Tibial nerve (tissue), 4 donors: Measurements from ENCODE around the gene STAT5B. TPM values are rescaled to one million over a fixed set of nuclear protein-coding genes. Genes with fewer than 3 reads are reported as not detected.
A peak's percentile ranks its signal among the peaks of the same experiment; 100 is the strongest.
"Not testable (repeated sequence)": the region's sequence is repeated elsewhere in the genome, so short reads cannot be mapped to it uniquely, and the experiment has no call there.

Experiments used
- DNase-seq, 2 donors: peaks; one replicate each; pipeline ENCODE4 v3.0.0-alpha.2; 2019; ENCODE audit warnings: low spot score in 2 of 2
- H3K27ac ChIP-seq, 4 donors: fragments of 200-600 bp; sonication (generic) in 3 of 4; one replicate each; pipeline ENCODE4 v1.5.1; 2017 to 2019; ENCODE audit warnings: mild to moderate bottlenecking in 1 of 4
- H3K27me3 ChIP-seq, 2 donors: fragments of 200-600 bp; sonication (generic) in 1 of 2; one replicate each; pipeline versions ENCODE4 v1.5.1 to v1.6.0; 2017 to 2019
- H3K36me3 ChIP-seq, 3 donors: fragments of 200-600 bp; sonication (generic); one replicate each; pipeline ENCODE4 v1.5.1; 2018 to 2019
- H3K4me1 ChIP-seq, 4 donors: fragments of 200-600 bp; sonication (generic) in 3 of 4; one replicate each; pipeline ENCODE4 v1.5.1; 2017 to 2019
- H3K4me3 ChIP-seq, 4 donors: fragments of 200-600 bp; sonication (generic) in 3 of 4; one replicate each; pipeline ENCODE4 v1.5.1; 2017 to 2019; ENCODE audit warnings: mild to moderate bottlenecking in 1 of 4, moderate library complexity in 1 of 4
- H3K9me3 ChIP-seq, 4 donors: fragments of 200-600 bp; sonication (generic) in 3 of 4; one replicate each; pipeline ENCODE4 v1.5.1; 2017 to 2019
- CTCF ChIP-seq, 5 experiments: fragments of 200-600 bp in 3 of 5; fragments of 450-650 bp in 2 of 5; sonication (generic) in 3 of 5; IDR thresholded peaks; one replicate each; pipeline ENCODE4 v1.5.1; 2016 to 2019; ENCODE audit warnings: antibody characterized with exemption in 5 of 5, mild to moderate bottlenecking in 3 of 5, moderate library complexity in 2 of 5
- EP300 ChIP-seq, 2 donors: sonication (generic); formaldehyde crosslinking; IDR thresholded peaks; one replicate each; pipeline ENCODE4 v1.6.1; 2017; ENCODE audit warnings: antibody characterized with exemption in 2 of 2, mild to moderate bottlenecking in 1 of 2
- POLR2A ChIP-seq, 2 donors: fragments of 450-650 bp; IDR thresholded peaks; one replicate each; pipeline ENCODE4 v1.6.1; 2017; ENCODE audit warnings: antibody characterized with exemption in 2 of 2, mild to moderate bottlenecking in 2 of 2, moderate library complexity in 2 of 2
- WGBS, 2 donors: methylation state at CpG; one replicate each; pipeline ENCODE4 v1.1.5; 2018; 5-methylcytosine and 5-hydroxymethylcytosine counted together
- total RNA-seq, 4 donors: library from RNA; depleted of rRNA; stranded (reverse); fragments of >200 nt; gene quantifications; one replicate each; pipeline ENCODE4 v1.1.0, GENCODE V29; 2016

STAT5B gene
- total RNA-seq, 4 donors from 2014 or later = 96.8 to 117 (median 104) TPM

GRCh38 chr17:42227849-42228700, 48.1 kb downstream of the STAT5B start:
- Histone ChIP-seq H3K4me1 (peaks cover 0 to 15% (median 5%) of the 10 kb centered on the region in 4 donors), H3K27ac (peak overlapping the region in 2 of 4 donors; percentile 19 to 45), H3K4me3 (no peak overlapping the region), H3K27me3 (no peaks in the 10 kb centered on the region), H3K9me3 (no peaks in the 10 kb centered on the region), H3K36me3 (peaks cover 2 to 24% (median 4%) of the 10 kb centered on the region in 3 donors)
- TF ChIP-seq POLR2A (IDR thresholded peaks at IDR 0.05) (no peak), CTCF (IDR thresholded peaks at IDR 0.05) (no peak), EP300 (IDR thresholded peaks at IDR 0.05) (no peak)
- 56 to 58% methylated on average over 11 of the region's 11 CpGs for WGBS, 2 donors
- no peak for DNase-seq

- Histone ChIP-seq H3K9me3 (no peaks in the 10 kb centered on the region), H3K27ac (no peak overlapping the region), H3K36me3 (peaks cover 2 to 45% (median 14%) of the 10 kb centered on the region in 3 donors), H3K27me3 (no peaks in the 10 kb centered on the region), H3K4me1 (peaks cover 0 to 15% (median 5%) of the 10 kb centered on the region in 4 donors), H3K4me3 (no peak overlapping the region)
- DNase-seq = no peak
- TF ChIP-seq POLR2A (IDR thresholded peaks at IDR 0.05) (no peak), EP300 (IDR thresholded peaks at IDR 0.05) (no peak), CTCF (IDR thresholded peaks at IDR 0.05) (no peak)
- WGBS, 2 donors = 93 to 95% methylated on average over 5 of the region's 5 CpGs
Observed at GRCh38 chr17:42225646-42226045, 50.5 kb downstream of the STAT5B start.

- no peak overlapping the region for H3K27ac ChIP-seq
- H3K4me1 ChIP-seq = peaks cover 0 to 15% (median 5%) of the 10 kb centered on the region in 4 donors
- TF ChIP-seq EP300 (IDR thresholded peaks at IDR 0.05) = no peak
- TF ChIP-seq CTCF (IDR thresholded peaks at IDR 0.05) = no peak
- TF ChIP-seq POLR2A (IDR thresholded peaks at IDR 0.05) = no peak
- H3K27me3 ChIP-seq = no peaks in the 10 kb centered on the region
- H3K36me3 ChIP-seq = peaks cover 2 to 50% (median 14%) of the 10 kb centered on the region in 3 donors
- no peak overlapping the region for H3K4me3 ChIP-seq
- 91 to 92% methylated on average over 6 of the region's 6 CpGs for WGBS, 2 donors
- DNase-seq = no peak
- no peaks in the 10 kb centered on the region for H3K9me3 ChIP-seq
Observed at GRCh38 chr17:42224651-42225050, 51.5 kb downstream of the STAT5B start.

- Histone ChIP-seq H3K9me3 (no peaks in the 10 kb centered on the region), H3K4me3 (no peak overlapping the region), H3K4me1 (no peaks in the 10 kb centered on the region), H3K36me3 (peaks cover 2 to 64% (median 24%) of the 10 kb centered on the region in 3 donors), H3K27me3 (no peaks in the 10 kb centered on the region), H3K27ac (no peak overlapping the region)
- TF ChIP-seq CTCF (IDR thresholded peaks at IDR 0.05) = peak; percentile 23 to 51 (median 35)
- no peak for TF ChIP-seq POLR2A (IDR thresholded peaks at IDR 0.05)
- DNase-seq = no peak
- 55 to 57% methylated on average over 3 of the region's 3 CpGs for WGBS, 2 donors
Observed at GRCh38 chr17:42221886-42222745, 54.1 kb downstream of the STAT5B start.

- H3K4me1 ChIP-seq, H3K27me3 ChIP-seq, DNase-seq, H3K4me3 ChIP-seq, H3K27ac ChIP-seq, H3K9me3 ChIP-seq: not testable (repeated sequence)
- peaks cover 2 to 86% (median 29%) of the 10 kb centered on the region in 3 donors for H3K36me3 ChIP-seq
- no CpG with 5 or more reads among the region's 17 CpGs for WGBS, 2 donors
Observed at GRCh38 chr17:42219280-42219679, 56.9 kb downstream of the STAT5B start.
